Measurements from ENCODE around the gene GPBP1L1. TPM values are rescaled to one million over a fixed set of nuclear protein-coding genes. Genes with fewer than 3 reads are reported as not detected.

The GPBP1L1 gene
- total and polyA plus RNA-seq, 9 donors: 36.0 to 89.5 (median 78.7) TPM

DNA sequence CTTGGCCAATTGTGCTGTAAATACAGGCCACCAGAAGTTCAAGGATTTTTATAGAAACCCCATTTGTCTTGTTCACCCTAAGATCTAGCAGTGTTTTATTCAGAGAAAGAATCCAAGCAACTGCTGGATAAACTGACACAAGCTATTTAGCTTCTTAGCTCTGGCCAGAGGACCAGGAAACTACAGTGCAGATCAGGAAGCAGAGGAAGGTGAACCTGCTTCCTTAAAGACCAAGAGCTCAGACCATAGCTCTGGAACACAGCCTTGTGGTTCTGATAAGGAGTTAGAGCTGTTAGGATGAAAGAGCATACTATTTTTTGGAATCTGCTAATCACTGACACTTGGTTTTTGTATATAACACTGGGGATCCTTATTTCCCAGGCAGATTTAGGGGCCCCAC, 57.3 kb downstream of the GPBP1L1 start:
- H3K36me3 ChIP-seq: no peaks in the 10 kb centered on the region
- H3K9me3 ChIP-seq: no peaks in the 10 kb centered on the region
- intact Hi-C loops (cut with DNase I): no loop called here
- H3K27ac ChIP-seq: no peak overlapping the region
- no peaks in the 10 kb centered on the region for H3K4me1 ChIP-seq (ENCODE audit: insufficient read depth)
- H3K27me3 ChIP-seq: no peaks in the 10 kb centered on the region
- DNase-seq: no peak
- TF ChIP-seq EP300 (IDR thresholded peaks at IDR 0.05): no peak
- TF ChIP-seq, protein P1, sequence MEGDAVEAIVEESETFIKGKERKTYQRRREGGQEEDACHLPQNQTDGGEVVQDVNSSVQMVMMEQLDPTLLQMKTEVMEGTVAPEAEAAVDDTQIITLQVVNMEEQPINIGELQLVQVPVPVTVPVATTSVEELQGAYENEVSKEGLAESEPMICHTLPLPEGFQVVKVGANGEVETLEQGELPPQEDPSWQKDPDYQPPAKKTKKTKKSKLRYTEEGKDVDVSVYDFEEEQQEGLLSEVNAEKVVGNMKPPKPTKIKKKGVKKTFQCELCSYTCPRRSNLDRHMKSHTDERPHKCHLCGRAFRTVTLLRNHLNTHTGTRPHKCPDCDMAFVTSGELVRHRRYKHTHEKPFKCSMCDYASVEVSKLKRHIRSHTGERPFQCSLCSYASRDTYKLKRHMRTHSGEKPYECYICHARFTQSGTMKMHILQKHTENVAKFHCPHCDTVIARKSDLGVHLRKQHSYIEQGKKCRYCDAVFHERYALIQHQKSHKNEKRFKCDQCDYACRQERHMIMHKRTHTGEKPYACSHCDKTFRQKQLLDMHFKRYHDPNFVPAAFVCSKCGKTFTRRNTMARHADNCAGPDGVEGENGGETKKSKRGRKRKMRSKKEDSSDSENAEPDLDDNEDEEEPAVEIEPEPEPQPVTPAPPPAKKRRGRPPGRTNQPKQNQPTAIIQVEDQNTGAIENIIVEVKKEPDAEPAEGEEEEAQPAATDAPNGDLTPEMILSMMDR (IDR thresholded peaks at IDR 0.05): no peak
- TF ChIP-seq POLR2A (IDR thresholded peaks at IDR 0.05): no peak
- H3K4me3 ChIP-seq: no peak overlapping the region

DNA sequence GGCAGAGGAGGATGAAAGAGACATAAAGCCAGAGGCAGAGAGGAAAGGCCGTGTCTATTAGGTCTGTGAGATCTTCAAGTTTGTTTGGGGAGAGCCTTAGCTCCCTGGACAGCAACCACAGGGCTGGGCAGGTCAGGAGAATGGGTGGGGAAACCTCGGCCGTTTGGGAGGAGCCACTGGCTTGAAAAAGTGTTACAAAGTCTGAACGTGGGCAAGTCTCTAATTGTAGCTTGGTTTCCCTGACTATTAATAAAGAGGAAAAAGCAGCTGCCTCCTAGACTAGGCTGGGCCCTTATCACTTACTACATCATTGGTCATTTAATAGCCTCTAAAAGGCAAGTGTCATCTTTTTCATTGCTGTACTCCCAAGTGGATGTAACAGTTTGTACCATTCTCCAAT, 62.4 kb downstream of the GPBP1L1 start, which contains the start of gene CCDC17:
Gene CCDC17, minus strand, starts transcription at position 83 of the 400 bp plus-strand sequence. CDS start 145 bp downstream, outside the sequence.
- no peaks in the 10 kb centered on the region for H3K27me3 ChIP-seq
- H3K27ac ChIP-seq: peak within 1 kb of the TSS in 1 of 2 donors; percentile 52
- H3K4me3 ChIP-seq: no peak within 1 kb of the TSS
- H3K9me3 ChIP-seq: no peaks in the 10 kb centered on the region
- WGBS, 3 donors: 17 to 38% (median 28%) methylated on average over 4 of the region's 4 CpGs
- no peaks in the 10 kb centered on the region for H3K36me3 ChIP-seq
- TF ChIP-seq, protein P1 (IDR thresholded peaks at IDR 0.05): no peak
- TF ChIP-seq EP300 (IDR thresholded peaks at IDR 0.05) (no peak), POLR2A (IDR thresholded peaks at IDR 0.05) (no peak)
- no peak for DNase-seq
- H3K4me1 ChIP-seq (ENCODE audit: insufficient read depth): no peaks in the 10 kb centered on the region
- intact Hi-C loops (cut with DNase I): no loop called here

DNA sequence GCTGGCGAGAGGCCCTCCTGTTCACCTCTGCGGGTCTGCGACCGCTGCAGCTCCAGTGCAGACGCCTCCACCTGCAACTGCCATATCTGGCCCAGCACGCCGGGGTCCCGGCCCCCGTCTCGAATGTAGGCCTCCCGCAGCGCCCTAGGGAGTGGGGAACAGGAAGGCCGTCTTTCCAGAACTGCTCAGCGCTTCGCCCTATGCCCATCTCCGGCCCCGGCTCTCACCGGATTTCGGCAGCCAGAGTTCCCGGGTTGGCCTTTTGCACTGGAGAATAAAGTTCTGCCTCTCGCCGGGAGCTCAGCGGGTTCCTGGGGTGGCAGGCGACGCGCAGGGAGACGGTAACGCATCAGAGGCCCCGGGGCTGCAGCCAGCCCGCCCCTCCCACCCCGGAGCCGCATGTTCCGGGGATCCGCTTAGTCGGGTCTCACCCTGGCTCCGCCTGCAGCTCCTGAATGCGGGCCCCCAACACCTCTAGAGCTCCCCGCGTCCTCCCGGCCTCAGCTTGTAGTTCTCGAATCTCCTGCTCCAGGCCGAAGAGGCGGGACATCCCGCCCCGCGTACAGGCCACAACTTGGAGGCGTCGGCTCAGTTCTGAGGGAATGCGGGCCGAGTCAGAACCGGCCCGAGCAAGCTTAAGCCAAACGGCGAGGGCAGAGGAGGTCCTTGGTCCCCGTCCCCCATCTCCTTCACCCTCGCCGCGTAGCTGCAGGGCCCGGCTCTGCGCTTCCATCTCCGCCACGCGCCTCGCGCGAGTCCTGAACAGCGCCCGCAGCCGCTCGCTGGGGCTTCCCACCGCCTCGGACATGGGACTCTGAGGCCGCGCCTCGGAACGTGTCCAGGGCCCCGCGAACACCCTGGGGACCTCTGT, 63.6 kb downstream of the GPBP1L1 start:
- peak; percentile 30 to 61 (median 44) for DNase-seq
- intact Hi-C loops (cut with DNase I): no loop called here
- Histone ChIP-seq H3K36me3 (no peaks in the 10 kb centered on the region), H3K4me3 (no peak overlapping the region), H3K27ac (peak overlapping the region in 1 of 2 donors; percentile 52), H3K9me3 (no peaks in the 10 kb centered on the region), H3K4me1 (ENCODE audit: insufficient read depth) (no peaks in the 10 kb centered on the region), H3K27me3 (no peaks in the 10 kb centered on the region)
- TF ChIP-seq, protein P1 (IDR thresholded peaks at IDR 0.05): no peak
- TF ChIP-seq POLR2A (IDR thresholded peaks at IDR 0.05): no peak
- no peak for TF ChIP-seq EP300 (IDR thresholded peaks at IDR 0.05)
- 34 to 49% (median 35%) methylated on average over 76 to 78 of the region's 78 CpGs for WGBS, 3 donors

DNA sequence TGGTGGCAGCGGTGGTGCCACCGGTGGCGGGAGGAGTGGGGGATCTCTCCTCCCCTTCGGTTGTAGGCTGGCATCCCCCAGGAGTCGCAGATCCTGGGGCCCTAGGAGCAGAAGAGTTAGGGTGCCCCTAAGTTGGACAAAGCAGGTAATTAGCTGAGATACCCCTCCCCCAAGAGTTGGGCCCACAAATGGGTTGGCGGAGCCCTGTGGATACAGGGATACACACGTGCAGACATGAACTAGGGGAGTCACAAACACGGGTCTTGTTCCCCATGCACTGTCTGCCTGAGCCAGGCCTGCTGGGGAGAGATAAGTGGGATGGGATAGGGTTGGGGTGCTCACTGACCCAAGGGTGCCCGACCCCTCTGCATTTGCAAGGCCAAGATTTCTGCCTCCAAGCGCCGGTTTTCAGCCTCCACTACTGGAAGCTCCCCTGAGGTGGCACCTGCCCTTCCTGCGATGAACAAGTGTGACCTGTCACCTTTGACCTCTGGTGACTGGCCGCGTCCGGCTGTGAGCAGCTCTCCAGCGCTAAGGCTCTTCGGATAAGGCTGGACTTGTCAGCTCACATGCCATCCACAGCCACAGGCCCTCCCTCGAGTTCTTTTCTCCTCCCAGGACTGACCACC, 64.3 kb downstream of the GPBP1L1 start:
- TF ChIP-seq EP300 (IDR thresholded peaks at IDR 0.05): no peak
- TF ChIP-seq, protein P1 (IDR thresholded peaks at IDR 0.05): no peak
- no peak for TF ChIP-seq POLR2A (IDR thresholded peaks at IDR 0.05)
- DNase-seq: peak in 3 of 5 donors; percentile 13 to 31 (median 28)
- H3K9me3 ChIP-seq: no peaks in the 10 kb centered on the region
- H3K36me3 ChIP-seq: no peaks in the 10 kb centered on the region
- no peaks in the 10 kb centered on the region for H3K4me1 ChIP-seq (ENCODE audit: insufficient read depth)
- peak overlapping the region in 1 of 2 donors; percentile 52 for H3K27ac ChIP-seq
- 57 to 63% (median 61%) methylated on average over 18 of the region's 18 CpGs for WGBS, 3 donors
- H3K4me3 ChIP-seq: no peak overlapping the region
- intact Hi-C loops (cut with DNase I): no loop called here
- H3K27me3 ChIP-seq: no peaks in the 10 kb centered on the region

Data from ovary (tissue), 9 donors.